Heart left ventricle (tissue), 16 donors: ENCODE results near the gene IGFBP3. TPM values are rescaled to one million over a fixed set of nuclear protein-coding genes. Genes with fewer than 3 reads are reported as not detected.

Experiments used
- ATAC-seq, 4 donors: fragments of 200-7000 bp; cut with Tn5 transposase; one replicate each; pipeline ENCODE4 v1.9.1; 2020 to 2022; ENCODE audit warnings: moderate library complexity in 4 of 4, mild to moderate bottlenecking in 3 of 4, moderate number of reproducible peaks in 1 of 4
- DNase-seq, 5 donors: peaks; one replicate each; pipeline ENCODE4 v3.0.0-alpha.2; 2020
- H3K27ac ChIP-seq, 12 donors: fragments of 200-600 bp; sonication (generic) in 4 of 12; one replicate each; pipeline versions ENCODE4 v1.5.0 to v1.8.0; 2016 to 2022; ENCODE audit warnings: mild to moderate bottlenecking in 2 of 12
- H3K27me3 ChIP-seq, 9 donors: fragments of 200-600 bp; sonication (generic) in 2 of 9; one replicate each; pipeline versions ENCODE4 v1.5.1 to v1.8.0; 2016 to 2022; ENCODE audit warnings: mild to moderate bottlenecking in 3 of 9
- H3K36me3 ChIP-seq, 9 donors: fragments of 200-600 bp; sonication (generic) in 2 of 9; one replicate each; pipeline versions ENCODE4 v1.5.0 to v1.8.0; 2018 to 2022; ENCODE audit warnings: mild to moderate bottlenecking in 2 of 9
- H3K4me1 ChIP-seq, 12 donors: fragments of 200-600 bp; sonication (generic) in 4 of 12; one replicate each; pipeline versions ENCODE4 v1.5.0 to v1.8.0; 2016 to 2022; ENCODE audit warnings: mild to moderate bottlenecking in 3 of 12
- H3K4me3 ChIP-seq, 12 donors: fragments of 200-600 bp; sonication (generic) in 4 of 12; one replicate each; pipeline versions ENCODE4 v1.5.0 to v1.8.0; 2017 to 2022; ENCODE audit warnings: mild to moderate bottlenecking in 9 of 12, moderate library complexity in 4 of 12
- H3K9me3 ChIP-seq, 12 donors: fragments of 200-600 bp; sonication (generic) in 4 of 12; one replicate each; pipeline versions ENCODE4 v1.5.0 to v1.8.0; 2016 to 2022; ENCODE audit warnings: mild to moderate bottlenecking in 1 of 12
- POLR2A ChIP-seq, 2 donors: fragments of 450-650 bp; IDR thresholded peaks; one replicate each; pipeline ENCODE4 v1.6.1; 2017; ENCODE audit warnings: antibody characterized with exemption in 2 of 2, mild to moderate bottlenecking in 2 of 2, moderate library complexity in 2 of 2
- whole genome bisulfite sequencing, 4 donors: extraction: QIAGEN DNeasy Blood & Tissue Kit in 2 of 4; methylation state at CpG; one replicate each; pipeline versions ENCODE4 v1.1.5 to v1.1.7; 2013 to 2018; 5-methylcytosine and 5-hydroxymethylcytosine counted together
- intact Hi-C, 10 donors: fragments of 100-400 bp; cut with DNase I; formaldehyde crosslinking; loops; one replicate each; pipeline versions ENCODE4 v1.11.1 to v1.14.2; 2022
- polyA plus RNA-seq, 2 donors: library from polyadenylated mRNA; stranded (reverse); fragments of 200-250 nt; gene quantifications; one replicate each; pipeline ENCODE4 v1.2.3, GENCODE V29; 2013
- total RNA-seq, 9 donors: library from RNA; depleted of rRNA in 2 of 9; stranded (reverse); fragments of >200 nt in 2 of 9; fragmentation: NEBNext Ultra II Directional in 3 of 9; extraction: Animal tissue kit (Norgen Biotek cat#: 25700) in 3 of 9; gene quantifications; one replicate each; pipeline versions ENCODE4 v1.1.0 to v1.2.4, GENCODE V29; 2016 to 2023
- TF ChIP-seq, protein P1 (sequence below), 12 donors: fragments of 200-600 bp; sonication (generic) in 4 of 12; IDR thresholded peaks; one replicate each; pipeline versions ENCODE4 v1.5.0 to v1.8.0; 2018 to 2022; ENCODE audit warnings: antibody characterized with exemption in 12 of 12, mild to moderate bottlenecking in 5 of 12
- donor health status: ischemic (EF 13 %, LVEDD 7.1; RV severe dilation, severe dysfunction).
- donor health status: healthy with polysubstance abuse.
- donor health status: DM: no; HTN: yes; CAD: no.
- donor health status: DM: no; HTN: no; CAD: no.
- donor health status: ischemic (EF 25% LVEDD 6.9; RV normal size, moderate dysfunction).
- donor health status: ischemic (EF 25% LVEDD 5.7; RV mildly dilated, moderate dysfunction).
- donor health status: healthy.
- donor health status: DM: yes; HTN: yes; CAD: no.
- donor health status: ischemic (EF 35%, LVEDD 5.7; RV mildly dilated, moderate dysfunction).
- donor health status: nonischemic (EF 11% LVEDD 7.7; RV severe dilation, severe dysfunction).
- donor health status: DM: yes; HTN: yes; CAD: no.
- donor health status: PGD.
- donor health status: ischemic (EF 29% LVEDD 5.4; RV normal size, mild dysfunction).
- donor health status: nonischemic (EF 23%, LVEDD 6.1; RV moderate dilation, normal function).

The IGFBP3 gene
- total and polyA plus RNA-seq, 11 donors: 18.1 to 165 (median 66.3) TPM

- no peaks in the 10 kb centered on the region for H3K9me3 ChIP-seq
- no peak overlapping the region for H3K27ac ChIP-seq
- H3K27me3 ChIP-seq: no peaks in the 10 kb centered on the region
- intact Hi-C loops: no loop called here
- H3K36me3 ChIP-seq: no peaks in the 10 kb centered on the region
- ATAC-seq (no peak), DNase-seq (no peak)
- TF ChIP-seq, protein P1, sequence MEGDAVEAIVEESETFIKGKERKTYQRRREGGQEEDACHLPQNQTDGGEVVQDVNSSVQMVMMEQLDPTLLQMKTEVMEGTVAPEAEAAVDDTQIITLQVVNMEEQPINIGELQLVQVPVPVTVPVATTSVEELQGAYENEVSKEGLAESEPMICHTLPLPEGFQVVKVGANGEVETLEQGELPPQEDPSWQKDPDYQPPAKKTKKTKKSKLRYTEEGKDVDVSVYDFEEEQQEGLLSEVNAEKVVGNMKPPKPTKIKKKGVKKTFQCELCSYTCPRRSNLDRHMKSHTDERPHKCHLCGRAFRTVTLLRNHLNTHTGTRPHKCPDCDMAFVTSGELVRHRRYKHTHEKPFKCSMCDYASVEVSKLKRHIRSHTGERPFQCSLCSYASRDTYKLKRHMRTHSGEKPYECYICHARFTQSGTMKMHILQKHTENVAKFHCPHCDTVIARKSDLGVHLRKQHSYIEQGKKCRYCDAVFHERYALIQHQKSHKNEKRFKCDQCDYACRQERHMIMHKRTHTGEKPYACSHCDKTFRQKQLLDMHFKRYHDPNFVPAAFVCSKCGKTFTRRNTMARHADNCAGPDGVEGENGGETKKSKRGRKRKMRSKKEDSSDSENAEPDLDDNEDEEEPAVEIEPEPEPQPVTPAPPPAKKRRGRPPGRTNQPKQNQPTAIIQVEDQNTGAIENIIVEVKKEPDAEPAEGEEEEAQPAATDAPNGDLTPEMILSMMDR (IDR thresholded peaks at IDR 0.05): no peak
- TF ChIP-seq POLR2A (IDR thresholded peaks at IDR 0.05): no peak
- no peak overlapping the region for H3K4me3 ChIP-seq
- peaks cover 0 to under 1% (median 0%) of the 10 kb centered on the region in 12 donors for H3K4me1 ChIP-seq
- WGBS, 4 donors: 85 to 90% (median 88%) methylated on average over 10 of the region's 10 CpGs
Measured at GRCh38 chr7:45968856-45969541, 47.9 kb upstream of the IGFBP3 start.

- H3K4me3 ChIP-seq: no peak overlapping the region
- H3K9me3 ChIP-seq: no peaks in the 10 kb centered on the region
- intact Hi-C loops: no loop called here
- no peaks in the 10 kb centered on the region for H3K36me3 ChIP-seq
- no peaks in the 10 kb centered on the region for H3K4me1 ChIP-seq
- no peaks in the 10 kb centered on the region for H3K27me3 ChIP-seq
- WGBS, 4 donors: 85 to 97% (median 88%) methylated on average over 7 of the region's 7 CpGs
- H3K27ac ChIP-seq: no peak overlapping the region
- ATAC-seq: no peak
- no peak for DNase-seq
- TF ChIP-seq, protein P1 (IDR thresholded peaks at IDR 0.05): no peak
- no peak for TF ChIP-seq POLR2A (IDR thresholded peaks at IDR 0.05)
Measured at GRCh38 chr7:45968312-45968711, 47.2 kb upstream of the IGFBP3 start.

- Histone ChIP-seq H3K36me3 (no peaks in the 10 kb centered on the region), H3K4me1 (no peaks in the 10 kb centered on the region), H3K27me3 (no peaks in the 10 kb centered on the region), H3K27ac (no peak overlapping the region), H3K9me3 (no peaks in the 10 kb centered on the region), H3K4me3 (no peak overlapping the region)
- 89 to 98% (median 97%) methylated on average over 5 of the region's 5 CpGs for WGBS, 4 donors
- TF ChIP-seq POLR2A (IDR thresholded peaks at IDR 0.05): no peak
- TF ChIP-seq, protein P1 (IDR thresholded peaks at IDR 0.05): no peak
- no peak for DNase-seq
- intact Hi-C loops: no loop called here
- no peak for ATAC-seq
Measured at GRCh38 chr7:45967591-45968157, 46.6 kb upstream of the IGFBP3 start.

DNA sequence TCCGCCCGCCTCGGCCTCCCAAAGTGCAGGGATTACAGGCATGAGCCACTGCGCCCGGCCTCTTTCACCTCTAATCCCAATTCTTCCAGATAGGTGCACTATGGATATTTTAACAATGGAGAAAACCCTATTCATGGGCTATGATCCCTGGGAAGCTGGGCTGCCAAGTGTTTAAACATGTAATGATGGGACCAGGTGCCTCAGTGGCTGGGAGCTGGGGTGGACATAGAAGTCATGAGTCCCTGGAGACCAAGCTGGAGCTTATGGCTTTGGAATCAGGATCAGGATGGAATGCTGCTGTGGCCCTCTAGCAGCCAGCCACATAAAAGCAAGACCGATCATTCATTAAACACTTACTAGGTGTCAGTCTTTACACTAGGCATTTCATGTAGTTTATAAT lies 41.8 kb upstream of the IGFBP3 start:
- Histone ChIP-seq H3K4me1 (no peaks in the 10 kb centered on the region), H3K27me3 (no peaks in the 10 kb centered on the region), H3K4me3 (no peak overlapping the region), H3K27ac (no peak overlapping the region), H3K9me3 (no peaks in the 10 kb centered on the region), H3K36me3 (no peaks in the 10 kb centered on the region)
- WGBS, 4 donors: 98 to 100% (median 98%) methylated on average over 6 of the region's 6 CpGs
- TF ChIP-seq, protein P1 (IDR thresholded peaks at IDR 0.05): no peak
- no peak for TF ChIP-seq POLR2A (IDR thresholded peaks at IDR 0.05)
- DNase-seq (no peak), ATAC-seq (no peak)
- intact Hi-C loops: no loop called here
